Omental fat pad (tissue), 4 donors: ENCODE results near the gene CALR3. TPM values are rescaled to one million over a fixed set of nuclear protein-coding genes. Genes with fewer than 3 reads are reported as not detected.
"Not testable (repeated sequence)": the region's sequence is repeated elsewhere in the genome, so short reads cannot be mapped to it uniquely, and the experiment has no call there.

Experiments
- ATAC-seq: fragments of 150-250 bp; one replicate; pipeline ENCODE4 v1.9.1; 2016; ENCODE audit warnings: mild to moderate bottlenecking, moderate library complexity; ENCODE audit not compliant: low FRiP score
- DNase-seq: peaks from one replicate; pipeline ENCODE4 v3.0.0-alpha.2; 2019; ENCODE audit warnings: low spot score
- CTCF ChIP-seq, 3 donors: fragments of 450-650 bp; IDR thresholded peaks; one replicate each; pipeline ENCODE4 v1.5.1; 2016 to 2017; ENCODE audit warnings: antibody characterized with exemption in 3 of 3, mild to moderate bottlenecking in 3 of 3, moderate library complexity in 2 of 3
- total RNA-seq, 4 donors: library from RNA; depleted of rRNA; stranded (reverse); fragments of >200 nt; gene quantifications; one replicate each; pipeline ENCODE4 v1.1.0, GENCODE V29; 2016

The CALR3 gene
- total RNA-seq, 4 donors from 2014 or later, result not detected

DNA sequence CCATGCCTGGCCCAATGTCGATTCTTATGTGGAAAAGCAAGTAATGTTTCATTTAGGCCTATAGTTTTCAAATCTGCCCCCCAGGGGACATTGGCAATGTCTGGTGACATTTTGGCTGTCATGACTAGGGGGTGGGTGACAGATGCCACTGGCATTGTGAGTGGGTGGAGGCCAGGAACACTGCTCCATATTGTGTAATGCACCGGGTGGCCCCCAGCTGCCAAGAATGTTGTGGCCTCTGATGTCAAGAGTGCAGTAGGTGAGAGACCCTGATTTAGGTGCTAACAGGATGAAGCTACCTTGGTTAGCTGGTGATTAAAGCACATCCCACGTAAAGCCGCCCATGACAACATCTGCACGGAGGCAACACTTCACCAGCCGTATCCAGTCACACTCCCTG lies 11.0 kb upstream of the CALR3 start:
- DNase-seq, result no peak
- TF ChIP-seq CTCF (IDR thresholded peaks at IDR 0.05), result no peak
- ATAC-seq, result no peak

DNA sequence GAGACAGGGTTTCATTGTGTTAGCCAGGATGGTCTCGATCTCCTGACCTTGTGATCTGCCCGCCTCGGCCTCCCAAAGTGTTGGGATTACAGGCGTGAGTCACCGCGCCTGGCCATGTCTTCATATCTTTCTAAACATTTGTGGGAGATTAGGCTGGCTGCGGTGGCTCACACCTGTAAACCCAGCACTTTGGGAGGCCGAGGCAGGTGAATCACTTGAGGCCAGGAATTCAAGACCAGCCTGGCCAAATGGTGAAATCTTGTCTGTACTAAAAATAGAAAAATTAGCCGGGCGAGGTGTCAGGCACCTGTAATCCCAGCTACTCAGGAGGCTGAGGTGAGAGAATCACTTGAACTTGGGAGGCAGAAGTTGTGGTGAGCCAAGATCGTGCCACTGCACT lies 10.2 kb upstream of the CALR3 start:
- ATAC-seq, DNase-seq: not testable (repeated sequence)

DNA sequence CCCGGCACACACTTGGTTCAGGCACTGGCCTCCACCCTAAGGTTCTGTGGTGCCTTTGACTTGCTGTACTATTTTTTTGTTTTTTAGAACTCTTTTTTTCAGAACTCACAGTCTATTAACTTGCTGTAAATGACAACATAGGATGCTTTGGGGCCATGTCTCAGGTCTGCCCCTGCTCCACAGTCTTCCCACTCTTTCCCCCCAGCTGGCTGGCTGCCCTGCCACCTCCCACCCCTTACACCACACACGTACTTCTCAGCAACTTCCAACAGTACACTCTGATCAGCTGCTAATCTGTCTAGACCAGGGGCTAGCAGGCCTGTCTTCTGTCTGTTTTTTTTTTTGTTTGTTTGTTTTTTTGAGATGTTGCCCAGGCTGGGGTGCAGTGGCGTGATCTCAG lies 8.3 kb upstream of the CALR3 start:
- ATAC-seq, result no peak
- no peak for TF ChIP-seq CTCF (IDR thresholded peaks at IDR 0.05)
- no peak for DNase-seq

- TF ChIP-seq CTCF (IDR thresholded peaks at IDR 0.05), result no peak
- ATAC-seq, result no peak
- no peak for DNase-seq
These were observed 1.9 kb upstream of the CALR3 start for GRCh38 chr19:16497837-16498236.

DNA sequence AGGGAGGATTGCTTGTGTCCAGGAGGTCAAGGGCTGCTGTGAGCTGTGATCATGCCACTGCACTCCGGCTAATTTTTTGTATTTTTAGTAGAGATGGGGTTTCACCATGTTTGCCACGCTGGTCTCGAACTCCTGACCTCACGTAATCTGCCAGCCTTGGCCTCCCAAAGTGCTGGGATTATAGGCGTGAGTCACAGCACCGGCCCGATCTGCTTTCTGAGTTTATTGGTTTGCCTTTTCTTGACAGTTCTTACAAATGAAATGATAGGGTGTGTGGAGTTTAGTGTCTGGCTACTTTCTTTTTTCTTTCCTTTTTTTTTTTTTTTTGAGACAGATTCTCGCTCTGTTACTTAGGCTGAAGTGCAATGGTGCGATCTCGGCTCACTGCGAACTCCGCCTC lies 1.1 kb upstream of the CALR3 start:
- no peak for TF ChIP-seq CTCF (IDR thresholded peaks at IDR 0.05)
- ATAC-seq (no peak), DNase-seq (no peak)

DNA sequence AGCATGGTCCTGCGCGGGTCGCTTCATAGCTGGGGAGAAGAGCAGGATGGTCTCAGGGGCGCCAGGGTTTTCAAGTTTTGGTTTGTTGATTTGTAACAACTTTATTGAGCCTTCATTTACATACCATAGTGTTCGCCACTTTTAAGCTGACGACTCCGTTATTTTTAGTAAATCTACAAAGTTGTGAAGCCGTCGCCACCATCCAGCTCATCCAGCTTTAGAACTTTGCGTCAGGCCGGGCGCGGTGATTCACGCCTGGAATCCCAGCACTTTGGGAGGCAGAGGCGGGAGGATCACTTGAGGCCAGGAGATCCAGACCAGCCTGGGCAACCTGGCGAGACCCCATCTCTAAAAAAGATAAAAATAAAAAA lies 631 bp upstream of the CALR3 start:
- DNase-seq (no peak), ATAC-seq (peak; percentile 18)
- no peak for TF ChIP-seq CTCF (IDR thresholded peaks at IDR 0.05)

- DNase-seq, ATAC-seq: not testable (repeated sequence)
These were observed 9.5 kb downstream of the CALR3 start for GRCh38 chr19:16486476-16486875.

DNA sequence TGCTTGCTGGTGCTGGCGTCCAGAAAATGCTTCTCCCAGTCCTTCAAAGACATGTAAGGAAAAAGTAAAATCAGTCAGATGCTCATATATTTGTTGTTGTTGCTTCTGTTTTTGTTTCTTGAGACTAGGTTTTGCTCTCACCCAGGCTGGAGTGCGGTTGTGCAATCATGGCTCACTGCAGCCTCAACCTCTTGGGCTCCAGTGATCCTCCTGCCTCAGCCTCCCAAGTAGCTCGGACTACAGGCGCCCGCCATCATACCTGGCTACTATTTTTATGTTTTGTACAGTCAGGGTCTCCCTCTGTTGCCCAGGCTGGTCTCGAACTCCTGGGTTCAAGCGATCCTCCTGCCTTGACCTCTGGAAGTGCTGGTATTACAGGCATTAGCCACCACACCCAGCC lies 13.2 kb downstream of the CALR3 start:
- no peak for DNase-seq
- TF ChIP-seq CTCF (IDR thresholded peaks at IDR 0.05), result no peak
- ATAC-seq, result no peak
